Keratinocyte (primary cell): Measurements from ENCODE around the gene GLI2. TPM values are rescaled to one million over a fixed set of nuclear protein-coding genes. Genes with fewer than 3 reads are reported as not detected.

Experiments used
- DNase-seq: peaks from one replicate; pipeline ENCODE4 v3.0.0-alpha.2; 2011; ENCODE audit warnings: low read depth, missing footprints, low spot score
- FAIRE-seq: peaks from 2 replicates; lab custom pipeline; 2011; peaks lifted over from hg19 to GRCh38; lab: Jason Lieb, UNC
- H2AFZ ChIP-seq: 2 replicates; pipeline ENCODE4 v1.6.0; 2012; ENCODE audit warnings: low read length, control low read depth, inconsistent platforms; ENCODE audit not compliant: control insufficient read depth
- H3K27ac ChIP-seq: 2 replicates; pipeline ENCODE4 v1.5.1; 2011; ENCODE audit warnings: low read length; ENCODE audit not compliant: control insufficient read depth, insufficient read depth
- H3K27me3 ChIP-seq: 3 replicates; pipeline ENCODE4 v1.6.0; 2011; ENCODE audit warnings: low read length; ENCODE audit not compliant: control insufficient read depth, insufficient read depth; ENCODE audit errors: extremely low read depth
- H3K36me3 ChIP-seq, 2 experiments: 2 replicates in 1 of 2; 3 replicates in 1 of 2; pipeline ENCODE4 v1.5.1; 2011; ENCODE audit warnings: low read length in 2 of 2, mild to moderate bottlenecking in 1 of 2; ENCODE audit not compliant: control insufficient read depth in 2 of 2, insufficient read depth in 2 of 2; ENCODE audit errors: extremely low read depth in 1 of 2
- H3K4me1 ChIP-seq: 3 replicates; pipeline ENCODE4 v1.5.1; 2011; ENCODE audit warnings: low read length; ENCODE audit not compliant: control insufficient read depth, insufficient read depth; ENCODE audit errors: extremely low read depth
- H3K4me2 ChIP-seq: 3 replicates; pipeline ENCODE4 v1.6.0; 2011; ENCODE audit warnings: low read depth, low read length; ENCODE audit not compliant: control insufficient read depth, insufficient read depth; ENCODE audit errors: extremely low read depth
- H3K4me3 ChIP-seq, 3 experiments: fragments of 200-600 bp in 1 of 3; sonication (generic) in 1 of 3; 2 replicates in 2 of 3; 3 replicates in 1 of 3; pipeline ENCODE4 v1.5.1; 2011 to 2016; ENCODE audit warnings: low read length in 3 of 3, mild to moderate bottlenecking in 3 of 3, control low read depth in 2 of 3, inconsistent platforms in 1 of 3, low read depth in 1 of 3, mixed read lengths in 1 of 3, mixed run types in 1 of 3, moderate library complexity in 1 of 3; ENCODE audit not compliant: control insufficient read depth in 2 of 3, insufficient read depth in 2 of 3; ENCODE audit errors: extremely low read depth in 1 of 3
- H3K79me2 ChIP-seq: 2 replicates; pipeline ENCODE4 v1.6.0; 2012; ENCODE audit warnings: low read length; ENCODE audit not compliant: control insufficient read depth, insufficient read depth
- H3K9ac ChIP-seq: 3 replicates; pipeline ENCODE4 v1.6.0; 2011; ENCODE audit warnings: low read length; ENCODE audit not compliant: control insufficient read depth, insufficient read depth; ENCODE audit errors: extremely low read depth
- H3K9me1 ChIP-seq: 3 replicates; pipeline ENCODE4 v1.6.0; 2011; ENCODE audit warnings: low read length; ENCODE audit not compliant: control insufficient read depth, insufficient read depth; ENCODE audit errors: extremely low read depth
- H3K9me3 ChIP-seq: 2 replicates; pipeline ENCODE4 v1.5.1; 2012; ENCODE audit warnings: low read depth, low read length; ENCODE audit not compliant: control insufficient read depth
- H4K20me1 ChIP-seq: 3 replicates; pipeline ENCODE4 v1.6.0; 2011; ENCODE audit warnings: low read length; ENCODE audit not compliant: control insufficient read depth, insufficient read depth; ENCODE audit errors: extremely low read depth
- CTCF ChIP-seq, 3 experiments: IDR thresholded peaks in 1 of 3; conservative IDR thresholded peaks in 1 of 3; optimal IDR thresholded peaks in 1 of 3; 2 replicates in 2 of 3; 3 replicates in 1 of 3; pipeline versions ENCODE3 to v1.5.1; 2011; ENCODE audit warnings: low read length in 3 of 3, mild to moderate bottlenecking in 3 of 3, moderate library complexity in 2 of 3, control low read depth in 1 of 3, inconsistent platforms in 1 of 3; ENCODE audit not compliant: insufficient read depth in 2 of 3; ENCODE audit errors: extremely low read depth in 1 of 3
- EZH2 ChIP-seq: IDR thresholded peaks from one replicate; pipeline ENCODE4 v1.6.1; 2012; ENCODE audit warnings: inconsistent platforms, mild to moderate bottlenecking, low read length, moderate library complexity
- dilution Hi-C: fragments of 300-500 bp; cut with MboI; formaldehyde crosslinking; loops from one replicate; pipeline ENCODE4 v1.7.0; 2020; ENCODE audit warnings: low sequenced_read_pairs; ENCODE audit not compliant: extremely low pct_ligation_motif_present
- polyA plus RNA-seq, 5 experiments: library from polyadenylated mRNA; depleted of rRNA in 3 of 5; stranded (reverse) in 3 of 5; stranded (forward) in 1 of 5; unstranded in 1 of 5; fragments of >200 nt; gene quantifications; 1 replicate in 1 of 5; 2 replicates in 3 of 5; 3 replicates in 1 of 5; pipeline versions ENCODE4 v1.2.1 to v1.2.3, GENCODE V29; 2011 to 2012; ENCODE audit warnings: missing spikeins in 2 of 5, low read depth in 1 of 5, low replicate concordance in 1 of 5

Gene GLI2
- polyA plus RNA-seq, 1 donor (not counting 4 experiments of a cell fraction or from before 2014, with no cell fraction given) = 0.04 TPM

DNA sequence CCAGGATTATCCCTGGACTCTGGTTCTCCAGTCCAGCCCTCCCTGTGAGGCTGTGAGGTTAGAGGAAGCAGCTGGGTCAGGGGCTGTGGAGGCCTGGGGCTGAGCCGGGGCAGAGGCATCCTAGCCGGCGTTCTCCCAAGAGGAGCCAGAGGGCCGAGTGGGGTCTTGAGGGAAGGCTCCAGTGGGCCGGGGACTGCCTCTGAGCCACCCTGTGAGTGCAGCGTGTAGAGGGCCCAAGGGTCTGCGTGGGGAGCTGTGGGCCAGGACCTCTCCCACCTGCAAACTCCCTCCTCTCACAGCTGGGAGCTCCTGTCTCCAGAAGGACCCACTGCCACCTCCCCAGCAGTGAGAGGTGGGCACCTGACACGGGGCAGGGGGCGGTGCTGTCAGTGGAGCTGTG, 41.0 kb downstream of the GLI2 start:
- H3K4me2 ChIP-seq = no peak overlapping the region
- TF ChIP-seq CTCF (optimal IDR thresholded peaks at IDR 0.05 in 1 of 3, IDR thresholded peaks at IDR 0.05 in 1 of 3, conservative IDR thresholded peaks at IDR 0.05 in 1 of 3; ENCODE audit: extremely low read depth in 1 of 3, insufficient read depth in 2 of 3, low read length in 3 of 3) (no peak), EZH2 (no peak)
- no peaks in the 10 kb centered on the region for H3K36me3 ChIP-seq
- H3K4me1 ChIP-seq = peaks cover 15% of the 10 kb centered on the region
- H3K4me3 ChIP-seq = no peak overlapping the region
- no peaks in the 10 kb centered on the region for H4K20me1 ChIP-seq
- DNase-seq (no peak), FAIRE-seq (no peak)
- dilution Hi-C loops = no loop called here
- H3K79me2 ChIP-seq = no peaks in the 10 kb centered on the region
- no peak overlapping the region for H2AFZ ChIP-seq
- no peaks in the 10 kb centered on the region for H3K9me3 ChIP-seq
- no peak overlapping the region for H3K9ac ChIP-seq
- no peaks in the 10 kb centered on the region for H3K27me3 ChIP-seq
- no peaks in the 10 kb centered on the region for H3K9me1 ChIP-seq
- H3K27ac ChIP-seq = no peak overlapping the region

GRCh38 chr2:120777170-120777751, 41.6 kb downstream of the GLI2 start:
- no peak for FAIRE-seq
- no peak overlapping the region for H3K4me3 ChIP-seq
- no peak for DNase-seq
- no peak overlapping the region for H2AFZ ChIP-seq
- H3K27ac ChIP-seq = no peak overlapping the region
- no peak overlapping the region for H3K9ac ChIP-seq
- dilution Hi-C loops = no loop called here
- no peak overlapping the region for H3K4me2 ChIP-seq
- no peaks in the 10 kb centered on the region for H3K36me3 ChIP-seq
- no peaks in the 10 kb centered on the region for H3K9me3 ChIP-seq
- TF ChIP-seq CTCF (optimal IDR thresholded peaks at IDR 0.05 in 1 of 3, IDR thresholded peaks at IDR 0.05 in 1 of 3, conservative IDR thresholded peaks at IDR 0.05 in 1 of 3; ENCODE audit: extremely low read depth in 1 of 3, insufficient read depth in 2 of 3, low read length in 3 of 3) (no peak), EZH2 (no peak)
- no peaks in the 10 kb centered on the region for H3K27me3 ChIP-seq
- peaks cover 15% of the 10 kb centered on the region for H3K4me1 ChIP-seq
- H4K20me1 ChIP-seq = no peaks in the 10 kb centered on the region
- no peaks in the 10 kb centered on the region for H3K79me2 ChIP-seq
- H3K9me1 ChIP-seq = no peaks in the 10 kb centered on the region
